Mesodermal cell (in vitro differentiated cells): ENCODE measurements around the gene SGMS1.
"Not testable (repeated sequence)": the region's sequence is repeated elsewhere in the genome, so short reads cannot be mapped to it uniquely, and the experiment has no call there.

ENCODE experiments used
- H3K27ac ChIP-seq: 2 replicates; pipeline ENCODE4 v1.7.0; 2013; ENCODE audit warnings: mild to moderate bottlenecking, low read depth, low read length, moderate library complexity; ENCODE audit not compliant: severe bottlenecking
- H3K36me3 ChIP-seq: 2 replicates; pipeline ENCODE4 v1.7.1; 2013; ENCODE audit warnings: mild to moderate bottlenecking, low read length, moderate library complexity; ENCODE audit not compliant: control insufficient read depth, insufficient read depth
- H3K4me1 ChIP-seq: one replicate; pipeline ENCODE4 v1.7.1; 2013; ENCODE audit warnings: mild to moderate bottlenecking, low read length; ENCODE audit not compliant: insufficient read depth, control insufficient read depth, poor library complexity, severe bottlenecking
- H3K4me3 ChIP-seq: 2 replicates; pipeline ENCODE4 v1.7.0; 2013; ENCODE audit warnings: low read length, control low read depth, mild to moderate bottlenecking; ENCODE audit not compliant: insufficient read depth, poor library complexity, severe bottlenecking; ENCODE audit errors: extremely low read depth
- H3K9me3 ChIP-seq: 2 replicates; pipeline ENCODE4 v1.7.1; 2013; ENCODE audit warnings: mild to moderate bottlenecking, low read length, moderate library complexity; ENCODE audit not compliant: control insufficient read depth
- WGBS, 2 experiments: methylation state at CpG; one replicate each; pipeline ENCODE4 v1.1.5; 2013; ENCODE audit warnings: missing lambda C conversion rate in 2 of 2; ENCODE audit not compliant: insufficient coverage in 2 of 2; 5-methylcytosine and 5-hydroxymethylcytosine counted together

SGMS1 gene

DNA sequence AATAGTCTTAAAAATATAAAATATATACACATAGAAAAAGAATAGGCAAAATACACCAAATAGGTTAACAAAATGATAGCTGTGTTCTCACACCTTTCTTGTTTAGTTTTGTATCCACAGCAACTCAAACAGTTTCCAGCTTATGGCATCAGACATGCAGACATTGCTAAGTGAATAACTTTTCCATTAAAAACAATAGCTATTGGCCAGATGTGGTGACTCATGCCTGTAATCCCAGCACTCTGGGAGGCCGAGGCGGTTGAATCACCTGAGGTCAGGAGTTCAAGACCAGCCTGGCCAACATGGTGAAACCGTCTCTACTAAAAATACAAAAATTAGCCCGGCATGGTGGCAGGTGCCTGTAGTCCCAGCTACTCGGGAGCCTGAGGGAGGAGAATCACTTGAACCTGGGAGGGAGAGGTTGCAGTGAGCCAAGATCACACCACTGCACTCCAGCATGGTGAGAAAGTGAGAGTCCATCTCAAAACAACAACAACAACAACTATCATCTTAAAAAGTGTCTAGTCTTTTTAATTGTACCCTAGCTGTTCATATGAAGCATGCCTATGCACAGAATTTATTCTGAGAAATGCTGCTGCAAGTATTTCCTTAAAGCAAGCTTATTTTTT, 88.9 kb downstream of the SGMS1 start:
- H3K27ac ChIP-seq, H3K36me3 ChIP-seq, H3K9me3 ChIP-seq, H3K4me3 ChIP-seq: not testable (repeated sequence)
- WGBS, 2 experiments, result 78 to 96% methylated on average over 2 to 3 of the region's 5 CpGs
- H3K4me1 ChIP-seq, result peaks cover 15% of the 10 kb centered on the region

DNA sequence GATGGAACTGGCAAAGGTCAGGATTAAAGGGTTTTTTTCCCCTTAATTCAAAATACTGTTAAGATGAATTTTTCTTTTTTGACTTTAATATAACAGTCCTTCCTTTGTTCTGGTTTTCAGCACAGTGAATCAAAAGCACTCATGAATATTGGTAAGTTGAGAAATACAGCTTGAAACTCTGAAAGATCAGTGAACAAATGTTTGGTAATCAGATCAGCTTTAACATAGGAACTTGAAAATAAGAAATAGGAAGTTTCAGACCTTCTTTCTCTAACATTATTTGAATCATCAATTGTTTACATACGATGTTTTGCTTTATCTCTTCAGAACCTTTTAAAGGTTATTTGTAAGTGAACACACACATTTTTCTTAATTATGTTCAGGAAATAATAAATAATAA, 90.5 kb downstream of the SGMS1 start:
- no peak overlapping the region for H3K4me3 ChIP-seq
- no CpG with 5 or more reads among the region's 1 CpG for WGBS, 2 experiments
- no peaks in the 10 kb centered on the region for H3K9me3 ChIP-seq
- H3K27ac ChIP-seq, result no peak overlapping the region
- no peaks in the 10 kb centered on the region for H3K36me3 ChIP-seq
- H3K4me1 ChIP-seq, result peaks cover 5% of the 10 kb centered on the region

DNA sequence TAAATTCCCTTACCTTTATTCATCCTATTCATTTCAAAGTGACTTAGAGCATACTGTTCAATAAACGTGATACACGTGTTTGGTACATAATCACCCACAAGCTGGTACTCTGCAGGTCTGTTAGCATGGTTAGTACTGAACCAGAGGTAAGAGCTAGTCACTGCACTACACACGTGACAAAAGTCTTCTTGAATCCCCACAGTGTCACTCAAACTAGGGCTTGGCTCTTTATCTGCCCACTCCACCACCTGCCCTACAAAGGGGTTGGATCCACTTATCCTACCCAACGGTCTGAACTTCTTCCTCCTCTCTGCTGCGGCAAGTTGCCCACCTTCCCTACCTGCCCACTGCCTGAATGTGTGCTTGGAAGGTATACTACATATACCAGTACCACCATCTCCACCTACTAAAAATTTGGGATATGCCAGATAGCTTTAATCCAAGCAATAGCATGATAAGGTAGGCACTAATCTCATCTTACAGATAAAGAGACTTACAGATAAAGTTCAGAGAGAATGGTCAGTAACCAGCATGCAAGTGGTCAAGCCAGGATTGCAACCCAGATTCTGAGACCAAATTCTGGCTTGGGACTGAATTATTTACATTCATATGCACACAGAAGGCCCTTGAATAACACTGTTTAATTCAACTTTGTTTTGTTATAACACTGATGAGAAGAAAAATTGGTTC, 92.2 kb downstream of the SGMS1 start:
- H3K4me3 ChIP-seq, result no peak overlapping the region
- H3K27ac ChIP-seq, result no peak overlapping the region
- no peaks in the 10 kb centered on the region for H3K4me1 ChIP-seq
- H3K36me3 ChIP-seq, result no peaks in the 10 kb centered on the region
- no peaks in the 10 kb centered on the region for H3K9me3 ChIP-seq
- 75 to 82% methylated on average over 3 to 5 of the region's 5 CpGs for WGBS, 2 experiments

DNA sequence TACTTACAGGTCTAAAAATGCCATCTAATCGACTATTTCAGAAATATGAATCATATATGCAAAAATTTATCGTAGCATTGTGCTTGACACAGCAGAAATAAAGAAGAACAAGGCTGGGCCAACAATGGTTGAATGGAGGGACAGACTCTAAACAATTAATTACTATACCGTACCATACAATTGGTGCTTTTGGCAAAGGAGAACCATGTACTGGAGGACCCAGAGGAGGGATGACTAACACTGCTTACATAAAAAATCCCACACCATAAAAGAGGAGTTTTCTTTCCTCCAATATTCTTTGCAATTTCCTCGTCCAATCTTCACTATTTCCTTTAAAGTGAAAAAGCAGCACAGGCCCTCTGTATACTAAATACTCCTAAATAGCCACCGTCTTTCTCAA, 94.1 kb downstream of the SGMS1 start:
- WGBS, 2 experiments, result 91 to 100% methylated on average over 2 to 3 of the region's 5 CpGs
- no peak overlapping the region for H3K27ac ChIP-seq
- no peaks in the 10 kb centered on the region for H3K9me3 ChIP-seq
- H3K36me3 ChIP-seq, result no peaks in the 10 kb centered on the region
- H3K4me3 ChIP-seq, result no peak overlapping the region
- no peaks in the 10 kb centered on the region for H3K4me1 ChIP-seq

DNA sequence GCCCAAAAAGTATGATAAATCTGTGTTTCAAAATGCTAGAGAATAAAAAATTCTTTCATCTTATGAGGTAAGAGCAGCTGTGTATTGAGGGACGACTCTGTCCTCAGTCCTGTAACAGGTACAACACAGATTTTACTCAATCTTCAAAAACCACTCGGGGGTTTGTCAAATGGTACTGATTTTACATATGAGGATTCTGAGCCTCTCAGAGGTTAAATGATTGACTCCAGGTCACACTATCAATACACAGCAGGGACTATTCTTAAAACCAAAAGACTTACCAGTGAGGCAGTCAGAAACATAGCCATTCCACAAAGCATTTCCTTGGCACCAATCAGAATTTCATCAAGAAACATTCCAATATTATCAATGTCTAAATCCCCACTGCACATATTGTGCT, 95.5 kb downstream of the SGMS1 start:
- Histone ChIP-seq H3K9me3 (no peaks in the 10 kb centered on the region), H3K36me3 (no peaks in the 10 kb centered on the region), H3K4me1 (no peaks in the 10 kb centered on the region), H3K4me3 (no peak overlapping the region), H3K27ac (no peak overlapping the region)
- no CpG with 5 or more reads among the region's 2 CpGs for WGBS, 2 experiments

DNA sequence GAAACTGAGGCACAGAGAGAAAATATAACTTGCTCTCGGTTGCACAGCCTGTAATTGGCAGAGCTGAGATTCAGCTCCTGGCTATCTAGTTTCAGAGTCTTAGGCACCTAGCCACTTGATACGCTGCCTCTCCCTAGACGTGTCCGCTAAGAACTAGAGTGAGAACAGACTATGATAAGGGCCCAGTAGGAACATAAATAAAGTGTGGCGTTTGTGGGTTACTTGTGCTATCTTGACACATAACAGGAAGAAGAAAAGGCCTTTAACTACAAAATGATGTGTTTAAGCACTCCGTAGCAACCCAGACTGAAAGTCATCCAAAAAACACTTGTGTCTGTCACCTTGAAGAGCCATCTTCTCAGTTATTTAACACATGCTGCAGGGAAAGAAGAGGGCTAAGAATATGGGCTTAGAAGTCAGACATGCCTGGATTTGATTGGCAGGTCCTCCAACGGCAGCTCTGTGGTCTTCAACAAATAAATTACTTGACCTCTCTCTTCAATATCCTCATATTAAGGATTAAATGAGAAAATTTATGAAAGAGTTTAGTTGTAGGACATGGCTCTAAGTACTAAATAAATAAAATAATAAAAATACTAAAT, 96.2 kb downstream of the SGMS1 start:
- WGBS, 2 experiments, result 74 to 76% methylated on average over 4 to 6 of the region's 7 CpGs

DNA sequence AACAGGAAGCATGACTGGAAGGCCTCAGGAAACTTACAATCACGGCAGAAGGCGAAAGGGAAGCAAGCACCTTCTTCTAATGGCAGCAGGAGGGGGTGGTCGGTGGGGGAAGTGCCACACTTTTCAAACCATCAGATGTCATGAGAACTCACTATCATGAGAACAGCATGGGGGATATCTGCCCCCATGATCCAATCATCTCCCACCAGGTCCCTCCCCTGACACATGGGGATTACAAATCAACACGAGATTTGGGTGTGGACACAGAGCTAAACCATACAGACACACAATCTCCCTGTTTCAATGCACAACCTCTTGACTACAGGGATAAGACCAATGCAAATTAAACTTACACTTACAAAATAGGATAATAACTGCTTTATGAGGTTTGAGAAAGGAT, 97.6 kb downstream of the SGMS1 start:
- H3K4me3 ChIP-seq, result no peak overlapping the region
- no peak overlapping the region for H3K27ac ChIP-seq
- 87 to 91% methylated on average over 3 to 4 of the region's 4 CpGs for WGBS, 2 experiments
- no peaks in the 10 kb centered on the region for H3K4me1 ChIP-seq
- H3K36me3 ChIP-seq, result no peaks in the 10 kb centered on the region
- H3K9me3 ChIP-seq, result no peaks in the 10 kb centered on the region

More for the DNA sequence above, 96.2 kb downstream of the SGMS1 start:
- Histone ChIP-seq H3K9me3 (no peaks in the 10 kb centered on the region), H3K36me3 (no peaks in the 10 kb centered on the region), H3K27ac (no peak overlapping the region), H3K4me3 (no peak overlapping the region), H3K4me1 (no peaks in the 10 kb centered on the region)

DNA sequence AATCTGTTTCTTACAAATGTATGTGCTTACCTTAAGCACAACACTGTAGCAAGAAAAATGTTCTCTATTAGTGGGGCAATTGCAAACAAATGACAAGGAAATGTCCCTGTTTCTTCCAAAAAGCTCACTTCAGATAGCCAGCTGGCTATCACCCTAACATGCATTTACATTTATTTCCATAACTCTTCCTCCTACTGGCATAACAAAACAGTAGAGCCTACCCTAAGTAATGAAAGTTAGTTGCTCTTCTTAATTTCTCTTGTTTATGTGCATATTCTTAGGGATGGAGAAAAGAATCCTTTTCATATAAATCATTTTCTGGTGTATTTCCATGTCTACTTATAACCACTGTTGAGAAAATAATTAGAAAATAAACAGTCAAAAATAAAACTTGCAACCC, 100.4 kb downstream of the SGMS1 start:
- no peaks in the 10 kb centered on the region for H3K4me1 ChIP-seq
- no peaks in the 10 kb centered on the region for H3K9me3 ChIP-seq
- no peak overlapping the region for H3K4me3 ChIP-seq
- H3K27ac ChIP-seq, result no peak overlapping the region
- H3K36me3 ChIP-seq, result no peaks in the 10 kb centered on the region

DNA sequence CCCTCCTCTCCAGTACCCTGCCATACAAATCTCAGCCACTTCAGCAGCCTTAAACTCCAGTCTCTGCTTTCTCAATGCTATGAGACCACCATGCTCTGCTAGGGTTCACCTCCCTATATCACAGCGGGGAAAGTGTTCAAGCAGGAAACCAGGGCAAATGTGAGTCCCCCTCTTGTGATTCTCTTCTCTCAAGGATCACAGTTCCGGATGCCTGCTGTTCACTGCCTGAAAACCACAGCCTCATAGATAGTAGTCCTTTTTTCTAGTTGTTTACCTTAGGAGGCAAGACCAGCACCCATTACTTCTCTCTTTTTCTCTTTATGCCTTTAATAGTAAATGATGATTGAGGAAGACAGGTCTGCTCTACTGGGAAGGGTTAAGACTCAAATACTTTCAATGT, 100.8 kb downstream of the SGMS1 start:
- no peaks in the 10 kb centered on the region for H3K4me1 ChIP-seq
- no peak overlapping the region for H3K27ac ChIP-seq
- 81 to 100% methylated on average over 1 to 2 of the region's 2 CpGs for WGBS, 2 experiments
- no peaks in the 10 kb centered on the region for H3K9me3 ChIP-seq
- H3K36me3 ChIP-seq, result no peaks in the 10 kb centered on the region
- no peak overlapping the region for H3K4me3 ChIP-seq

DNA sequence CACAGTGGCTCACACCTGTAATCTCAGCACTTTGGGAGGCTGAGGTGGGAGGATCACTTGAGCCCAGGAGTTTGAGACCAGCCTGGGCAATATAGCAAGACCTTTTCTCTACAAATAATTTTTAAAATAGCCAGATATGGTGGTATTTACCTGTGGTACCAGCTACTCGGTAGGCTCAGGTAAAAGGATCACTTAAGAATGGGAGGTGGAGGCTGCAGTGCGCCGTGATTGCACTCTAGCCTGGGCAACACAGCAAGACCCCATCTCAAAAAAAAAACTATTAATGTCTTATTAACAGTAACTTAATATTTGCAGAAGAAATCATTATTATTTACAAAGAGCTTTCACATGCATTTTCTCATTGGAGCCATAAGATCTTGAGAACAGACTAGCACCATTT, 103.6 kb downstream of the SGMS1 start:
- H3K4me3 ChIP-seq, result no peak overlapping the region
- H3K4me1 ChIP-seq, result no peaks in the 10 kb centered on the region
- H3K36me3 ChIP-seq, result no peaks in the 10 kb centered on the region
- H3K27ac ChIP-seq, result no peak overlapping the region
- no peaks in the 10 kb centered on the region for H3K9me3 ChIP-seq
- no CpG with 5 or more reads among the region's 3 CpGs for WGBS, 2 experiments

DNA sequence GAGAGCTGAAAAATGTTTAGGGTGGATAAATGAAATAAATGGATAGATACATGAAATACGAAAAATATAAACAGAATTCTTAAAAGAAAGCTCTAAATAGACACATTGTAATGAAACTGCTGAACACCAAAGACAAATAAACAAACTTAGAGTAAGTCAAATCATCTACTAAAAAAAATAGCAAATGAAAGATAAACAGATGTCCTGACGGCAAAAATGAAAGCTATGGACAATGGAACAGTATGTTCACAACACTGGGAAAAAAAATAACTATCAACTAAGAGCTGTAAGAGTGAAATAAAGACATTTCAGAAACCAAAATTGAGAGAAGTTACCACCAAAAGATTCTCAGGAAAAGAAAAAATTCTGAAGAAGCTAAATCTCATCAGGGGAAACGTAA, 106.1 kb downstream of the SGMS1 start:
- Histone ChIP-seq H3K36me3 (no peaks in the 10 kb centered on the region), H3K4me1 (no peaks in the 10 kb centered on the region), H3K9me3 (no peaks in the 10 kb centered on the region), H3K27ac (no peak overlapping the region), H3K4me3 (no peak overlapping the region)
- WGBS, 2 experiments, result no CpG with 5 or more reads among the region's 3 CpGs
